ENCODE measurements around the gene FLT3LG.

Gene FLT3LG

DNA sequence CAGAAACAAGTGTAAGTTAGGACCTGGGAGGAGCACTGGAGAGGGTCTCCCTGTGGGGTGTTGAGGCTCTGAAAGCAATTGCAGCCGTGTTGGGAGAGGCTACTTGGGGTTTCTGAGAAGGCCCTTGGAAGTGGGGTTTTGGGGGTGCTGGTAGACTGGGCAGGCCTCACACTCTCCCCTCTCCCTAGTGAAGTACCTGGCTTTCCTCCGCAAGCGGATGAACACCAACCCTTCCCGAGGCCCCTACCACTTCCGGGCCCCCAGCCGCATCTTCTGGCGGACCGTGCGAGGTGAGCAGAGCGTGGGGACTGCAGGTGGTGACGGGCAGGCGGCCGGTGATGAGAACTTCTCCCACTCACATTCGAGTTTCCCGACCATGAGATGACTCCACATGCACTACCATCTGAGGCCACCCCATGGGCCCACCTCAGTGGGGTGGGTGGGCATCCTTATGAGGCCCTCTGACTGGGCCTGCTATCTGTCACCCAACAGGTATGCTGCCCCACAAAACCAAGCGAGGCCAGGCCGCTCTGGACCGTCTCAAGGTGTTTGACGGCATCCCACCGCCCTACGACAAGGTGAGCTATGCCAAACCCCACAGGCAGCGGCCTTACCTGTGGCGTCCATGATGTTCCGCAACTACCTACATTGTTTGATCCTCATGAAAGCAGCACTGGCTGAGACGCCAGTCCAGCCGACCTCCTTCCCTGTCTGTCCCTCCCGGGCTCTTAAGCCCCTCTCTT is 16.4 kb downstream of the FLT3LG start:
- H3K9me3 ChIP-seq (ENCODE audit: insufficient read depth, low read length) = no peaks in the 10 kb centered on the region
- DNase-seq (ENCODE audit: low read depth, low spot score) = no peak
- H3K27me3 ChIP-seq (ENCODE audit: insufficient read depth, insufficient read length) = no peaks in the 10 kb centered on the region
- H3K4me3 ChIP-seq (ENCODE audit: insufficient read length, low read depth) = no peak overlapping the region
- peaks cover 55% of the 10 kb centered on the region for H3K36me3 ChIP-seq (ENCODE audit: insufficient read depth, insufficient read length, low read length)
- peaks cover 3% of the 10 kb centered on the region for H3K4me1 ChIP-seq (ENCODE audit: insufficient read depth, insufficient read length)
- H3K9ac ChIP-seq (ENCODE audit: insufficient read length, low read depth) = peak overlapping the region; percentile 99
- TF ChIP-seq YY1 (IDR thresholded peaks at IDR 0.05; ENCODE audit: insufficient read depth, insufficient read length) = no peak
- no peak for TF ChIP-seq ZNF274 (IDR thresholded peaks at IDR 0.05; ENCODE audit: low read depth, low read length)
- no peak for TF ChIP-seq SUZ12 (IDR thresholded peaks at IDR 0.05; ENCODE audit: extremely low read depth, insufficient read depth, insufficient read length)

DNA sequence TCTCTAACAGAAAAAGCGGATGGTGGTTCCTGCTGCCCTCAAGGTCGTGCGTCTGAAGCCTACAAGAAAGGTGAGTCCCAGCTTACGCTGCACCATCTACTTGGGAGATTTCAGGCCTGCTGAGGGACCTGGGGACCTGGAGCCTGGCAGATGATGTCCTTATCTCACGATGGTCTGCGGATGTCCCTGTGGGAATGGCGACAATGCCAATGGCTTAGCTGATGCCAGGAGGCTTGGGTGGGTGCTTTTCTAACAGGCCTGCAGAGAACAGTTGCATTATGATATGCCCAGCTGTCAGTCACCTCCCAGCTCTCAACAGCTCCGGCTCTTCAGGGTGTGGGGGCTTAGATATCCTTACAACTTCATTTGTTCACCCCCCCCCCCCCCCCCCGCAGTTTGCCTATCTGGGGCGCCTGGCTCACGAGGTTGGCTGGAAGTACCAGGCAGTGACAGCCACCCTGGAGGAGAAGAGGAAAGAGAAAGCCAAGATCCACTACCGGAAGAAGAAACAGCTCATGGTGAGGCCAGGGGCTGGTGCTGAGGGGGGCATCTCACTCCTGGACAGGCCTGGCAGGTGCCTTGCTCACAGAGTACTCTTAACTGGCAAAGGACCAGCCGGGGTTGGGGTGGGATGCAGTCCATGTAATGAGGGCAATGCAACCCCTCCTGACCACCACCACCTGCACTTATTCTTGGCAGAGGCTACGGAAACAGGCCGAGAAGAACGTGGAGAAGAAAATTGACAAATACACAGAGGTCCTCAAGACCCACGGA is 17.2 kb downstream of the FLT3LG start:
- H3K4me3 ChIP-seq (ENCODE audit: insufficient read length, low read depth) = no peak overlapping the region
- no peak for DNase-seq (ENCODE audit: low read depth, low spot score)
- H3K4me1 ChIP-seq (ENCODE audit: insufficient read depth, insufficient read length) = peaks cover 2% of the 10 kb centered on the region
- no peak overlapping the region for H3K9ac ChIP-seq (ENCODE audit: insufficient read length, low read depth)
- H3K9me3 ChIP-seq (ENCODE audit: insufficient read depth, low read length) = no peaks in the 10 kb centered on the region
- H3K36me3 ChIP-seq (ENCODE audit: insufficient read depth, insufficient read length, low read length) = peaks cover 55% of the 10 kb centered on the region
- H3K27me3 ChIP-seq (ENCODE audit: insufficient read depth, insufficient read length) = no peaks in the 10 kb centered on the region
- no peak for TF ChIP-seq ZNF274 (IDR thresholded peaks at IDR 0.05; ENCODE audit: low read depth, low read length)
- TF ChIP-seq SUZ12 (IDR thresholded peaks at IDR 0.05; ENCODE audit: extremely low read depth, insufficient read depth, insufficient read length) = no peak
- no peak for TF ChIP-seq YY1 (IDR thresholded peaks at IDR 0.05; ENCODE audit: insufficient read depth, insufficient read length)

DNA sequence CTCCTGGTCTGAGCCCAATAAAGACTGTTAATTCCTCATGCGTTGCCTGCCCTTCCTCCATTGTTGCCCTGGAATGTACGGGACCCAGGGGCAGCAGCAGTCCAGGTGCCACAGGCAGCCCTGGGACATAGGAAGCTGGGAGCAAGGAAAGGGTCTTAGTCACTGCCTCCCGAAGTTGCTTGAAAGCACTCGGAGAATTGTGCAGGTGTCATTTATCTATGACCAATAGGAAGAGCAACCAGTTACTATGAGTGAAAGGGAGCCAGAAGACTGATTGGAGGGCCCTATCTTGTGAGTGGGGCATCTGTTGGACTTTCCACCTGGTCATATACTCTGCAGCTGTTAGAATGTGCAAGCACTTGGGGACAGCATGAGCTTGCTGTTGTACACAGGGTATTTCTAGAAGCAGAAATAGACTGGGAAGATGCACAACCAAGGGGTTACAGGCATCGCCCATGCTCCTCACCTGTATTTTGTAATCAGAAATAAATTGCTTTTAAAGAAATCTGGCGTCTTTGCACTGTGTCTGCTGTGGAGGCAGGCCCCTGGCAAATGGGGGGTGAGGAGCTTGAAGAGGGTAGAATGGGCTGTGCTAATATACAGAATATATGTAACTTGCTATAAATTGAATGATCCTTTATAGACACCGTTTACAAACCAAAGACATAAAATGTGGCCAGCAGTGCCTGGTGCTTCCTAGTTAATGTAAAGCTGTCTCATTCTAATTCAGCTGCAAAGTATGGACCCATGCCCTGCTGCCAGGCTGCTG is 18.0 kb downstream of the FLT3LG start:
- Histone ChIP-seq H3K36me3 (ENCODE audit: insufficient read depth, insufficient read length, low read length) (peaks cover 59% of the 10 kb centered on the region), H3K9me3 (ENCODE audit: insufficient read depth, low read length) (no peaks in the 10 kb centered on the region), H3K4me3 (ENCODE audit: insufficient read length, low read depth) (no peak overlapping the region), H3K27me3 (ENCODE audit: insufficient read depth, insufficient read length) (no peaks in the 10 kb centered on the region), H3K9ac (ENCODE audit: insufficient read length, low read depth) (no peak overlapping the region), H3K4me1 (ENCODE audit: insufficient read depth, insufficient read length) (no peaks in the 10 kb centered on the region)
- TF ChIP-seq YY1 (IDR thresholded peaks at IDR 0.05; ENCODE audit: insufficient read depth, insufficient read length) = no peak
- no peak for TF ChIP-seq ZNF274 (IDR thresholded peaks at IDR 0.05; ENCODE audit: low read depth, low read length)
- no peak for TF ChIP-seq SUZ12 (IDR thresholded peaks at IDR 0.05; ENCODE audit: extremely low read depth, insufficient read depth, insufficient read length)
- no peak for DNase-seq (ENCODE audit: low read depth, low spot score)

DNA sequence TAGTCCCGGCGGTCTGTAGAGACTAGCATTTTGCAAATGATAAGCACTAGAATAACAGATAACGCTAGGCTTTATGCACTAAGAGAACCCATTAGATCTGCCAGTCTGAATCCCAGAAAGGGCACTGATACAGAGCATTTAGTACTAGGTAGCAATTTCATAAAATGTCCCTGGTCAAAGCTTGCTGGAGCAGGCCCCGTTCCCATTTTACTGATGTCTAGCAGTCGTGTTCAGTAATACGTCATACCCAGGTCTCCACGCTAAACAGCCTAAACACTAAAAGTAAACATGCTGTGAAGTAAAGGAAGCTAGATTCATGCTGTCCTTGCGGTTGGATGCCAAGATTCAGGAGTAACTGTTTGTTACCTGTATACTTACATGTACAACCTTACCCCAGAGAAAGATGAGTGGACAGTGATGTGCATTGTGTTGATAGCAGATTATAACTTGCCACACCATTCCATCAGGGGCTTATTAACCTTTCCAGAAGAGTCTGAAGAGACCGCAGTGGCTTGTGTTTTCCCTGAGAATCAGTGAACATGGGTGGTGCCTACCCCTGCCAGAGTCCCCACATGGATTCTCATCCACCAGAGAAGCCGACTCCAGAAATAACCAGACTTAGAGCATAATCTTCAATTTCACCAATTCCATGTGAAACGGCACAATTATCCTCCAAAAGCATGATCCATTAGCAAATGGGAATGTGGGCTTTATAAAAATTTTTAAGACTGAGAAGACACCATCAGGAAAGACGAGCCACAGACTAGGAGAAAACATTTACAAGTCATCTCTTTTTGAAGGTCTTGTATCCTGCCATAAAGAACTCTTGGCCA is 18.8 kb downstream of the FLT3LG start:
- no peak overlapping the region for H3K4me3 ChIP-seq (ENCODE audit: insufficient read length, low read depth)
- no peaks in the 10 kb centered on the region for H3K4me1 ChIP-seq (ENCODE audit: insufficient read depth, insufficient read length)
- DNase-seq (ENCODE audit: low read depth, low spot score) = no peak
- peaks cover 64% of the 10 kb centered on the region for H3K36me3 ChIP-seq (ENCODE audit: insufficient read depth, insufficient read length, low read length)
- H3K9me3 ChIP-seq (ENCODE audit: insufficient read depth, low read length) = no peaks in the 10 kb centered on the region
- H3K9ac ChIP-seq (ENCODE audit: insufficient read length, low read depth) = no peak overlapping the region
- H3K27me3 ChIP-seq (ENCODE audit: insufficient read depth, insufficient read length) = no peaks in the 10 kb centered on the region
- no peak for TF ChIP-seq ZNF274 (IDR thresholded peaks at IDR 0.05; ENCODE audit: low read depth, low read length)
- TF ChIP-seq SUZ12 (IDR thresholded peaks at IDR 0.05; ENCODE audit: extremely low read depth, insufficient read depth, insufficient read length) = no peak
- TF ChIP-seq YY1 (IDR thresholded peaks at IDR 0.05; ENCODE audit: insufficient read depth, insufficient read length) = no peak

DNA sequence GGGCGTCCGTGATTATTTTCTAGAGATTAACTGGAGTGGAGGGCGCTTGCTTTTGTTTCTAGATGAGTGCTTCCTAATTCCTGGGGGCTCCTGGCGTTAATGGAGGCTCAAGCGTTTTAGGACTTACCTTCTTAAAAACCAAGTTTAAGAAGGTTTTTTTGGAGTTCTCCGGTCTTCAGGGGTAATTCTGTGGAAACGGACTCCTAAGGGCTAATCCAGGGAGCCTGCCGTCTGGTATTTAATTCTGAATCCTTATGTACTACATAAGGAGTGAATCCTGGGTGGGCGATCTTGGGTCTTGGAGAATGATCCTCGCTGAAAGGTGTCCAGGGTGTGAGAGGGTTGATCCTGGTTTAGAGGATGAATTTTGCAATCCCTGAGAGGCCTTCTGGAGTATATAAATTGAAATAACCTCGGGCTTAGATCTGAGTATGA is 22.6 kb downstream of the FLT3LG start:
- no peak for TF ChIP-seq YY1 (IDR thresholded peaks at IDR 0.05; ENCODE audit: insufficient read depth, insufficient read length)
- no peak for TF ChIP-seq SUZ12 (IDR thresholded peaks at IDR 0.05; ENCODE audit: extremely low read depth, insufficient read depth, insufficient read length)
- no peak for TF ChIP-seq ZNF274 (IDR thresholded peaks at IDR 0.05; ENCODE audit: low read depth, low read length)
- Histone ChIP-seq H3K27me3 (ENCODE audit: insufficient read depth, insufficient read length) (no peaks in the 10 kb centered on the region), H3K4me1 (ENCODE audit: insufficient read depth, insufficient read length) (peaks cover 4% of the 10 kb centered on the region), H3K9me3 (ENCODE audit: insufficient read depth, low read length) (no peaks in the 10 kb centered on the region), H3K4me3 (ENCODE audit: insufficient read length, low read depth) (peak overlapping the region; percentile 86), H3K9ac (ENCODE audit: insufficient read length, low read depth) (peak overlapping the region; percentile 97), H3K36me3 (ENCODE audit: insufficient read depth, insufficient read length, low read length) (peaks cover 53% of the 10 kb centered on the region)
- no peak for DNase-seq (ENCODE audit: low read depth, low spot score)

DNA sequence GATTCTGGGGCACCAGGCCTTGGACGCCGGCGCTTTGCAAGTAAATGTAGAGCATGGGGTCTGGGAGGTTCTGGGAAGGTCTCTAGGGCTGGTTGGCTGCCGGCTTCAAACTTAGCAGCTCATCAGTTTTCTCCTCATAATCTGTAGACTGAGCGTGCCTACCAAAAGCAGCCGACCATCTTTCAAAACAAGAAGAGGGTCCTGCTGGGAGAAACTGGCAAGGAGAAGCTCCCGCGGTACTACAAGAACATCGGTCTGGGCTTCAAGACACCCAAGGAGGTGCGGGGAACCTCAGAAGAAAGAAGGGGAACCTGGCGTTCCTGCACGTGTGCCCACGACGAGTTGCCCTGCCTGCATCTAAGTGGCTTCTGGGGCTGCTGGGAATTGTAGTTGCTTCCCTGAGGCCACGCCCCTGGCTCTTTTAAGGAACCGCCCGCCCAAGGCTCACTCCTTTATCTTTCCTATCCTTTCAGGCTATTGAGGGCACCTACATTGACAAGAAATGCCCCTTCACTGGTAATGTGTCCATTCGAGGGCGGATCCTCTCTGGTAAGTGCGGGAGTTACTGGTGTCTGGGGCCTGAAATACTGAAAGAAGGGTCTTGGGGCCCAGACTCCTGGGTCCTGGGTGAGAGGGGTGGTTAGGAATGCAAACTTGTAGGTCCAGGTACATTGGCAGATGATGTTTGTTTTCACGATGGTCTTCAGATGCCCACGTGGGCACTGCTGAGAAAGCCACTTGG is 23.2 kb downstream of the FLT3LG start:
- Histone ChIP-seq H3K36me3 (ENCODE audit: insufficient read depth, insufficient read length, low read length) (peaks cover 47% of the 10 kb centered on the region), H3K27me3 (ENCODE audit: insufficient read depth, insufficient read length) (no peaks in the 10 kb centered on the region), H3K9me3 (ENCODE audit: insufficient read depth, low read length) (no peaks in the 10 kb centered on the region), H3K9ac (ENCODE audit: insufficient read length, low read depth) (peak overlapping the region; percentile 97), H3K4me3 (ENCODE audit: insufficient read length, low read depth) (peak overlapping the region; percentile 86), H3K4me1 (ENCODE audit: insufficient read depth, insufficient read length) (peaks cover 4% of the 10 kb centered on the region)
- TF ChIP-seq SUZ12 (IDR thresholded peaks at IDR 0.05; ENCODE audit: extremely low read depth, insufficient read depth, insufficient read length) (no peak), ZNF274 (IDR thresholded peaks at IDR 0.05; ENCODE audit: low read depth, low read length) (no peak), YY1 (IDR thresholded peaks at IDR 0.05; ENCODE audit: insufficient read depth, insufficient read length) (no peak)
- DNase-seq (ENCODE audit: low read depth, low spot score) = no peak
